ACC112 (cell line): ENCODE results near the gene ARMC7.

ENCODE experiments used
- H2AFZ ChIP-seq: fragments of 200-600 bp; sonication (generic); one replicate; pipeline ENCODE4 v1.6.0; 2017; ENCODE audit warnings: antibody characterized with exemption, low read length; ENCODE audit not compliant: unreplicated experiment
- H3K27ac ChIP-seq: fragments of 200-600 bp; sonication (generic); 2 replicates; pipeline ENCODE4 v1.5.1; 2014; ENCODE audit warnings: low read depth, mild to moderate bottlenecking, antibody characterized with exemption, low read length, moderate library complexity
- H3K27me3 ChIP-seq: fragments of 200-600 bp; sonication (generic); 2 replicates; pipeline ENCODE4 v1.6.1; 2014; ENCODE audit warnings: mild to moderate bottlenecking, antibody characterized with exemption, low read length, moderate library complexity, mixed read lengths; ENCODE audit not compliant: insufficient read depth
- H3K36me3 ChIP-seq: fragments of 200-600 bp; sonication (generic); 2 replicates; pipeline ENCODE4 v1.6.1; 2016; ENCODE audit warnings: mild to moderate bottlenecking, antibody characterized with exemption, low read length, moderate library complexity, mixed read lengths; ENCODE audit not compliant: insufficient read depth
- H3K4me1 ChIP-seq: fragments of 200-600 bp; sonication (generic); one replicate; pipeline ENCODE4 v1.6.1; 2016; ENCODE audit warnings: low read length, mixed read lengths; ENCODE audit not compliant: insufficient read depth, unreplicated experiment, control insufficient read depth
- H3K4me3 ChIP-seq: fragments of 200-600 bp; sonication (generic); 2 replicates; pipeline ENCODE4 v1.5.1; 2014; ENCODE audit warnings: mild to moderate bottlenecking, low read depth, low read length
- H3K79me2 ChIP-seq: fragments of 200-600 bp; sonication (generic); one replicate; pipeline ENCODE4 v1.6.0; 2016; ENCODE audit warnings: low read length; ENCODE audit not compliant: control insufficient read depth, unreplicated experiment, insufficient read depth

Gene ARMC7

GRCh38 chr17:75109407-75110233 is at the start of gene ARMC7:
TSS of gene ARMC7 (plus strand) at chr17:75109969. CDS start at chr17:75110289, 320 bp downstream.
- peaks cover 2% of the 10 kb centered on the region for H3K4me1 ChIP-seq
- peak within 1 kb of the TSS; percentile 90 for H3K4me3 ChIP-seq
- H3K27ac ChIP-seq = no peak within 1 kb of the TSS
- H3K27me3 ChIP-seq = 0 out of 2 replicates have a peak, but pooled peaks cover 3% of the 10 kb centered on the region
- H3K79me2 ChIP-seq = no peaks in the 10 kb centered on the region
- peak within 1 kb of the TSS; percentile 83 for H2AFZ ChIP-seq
- H3K36me3 ChIP-seq = no peaks in the 10 kb centered on the region

GRCh38 chr17:75060434-75061054 is 49.2 kb upstream of the ARMC7 start:
- H3K79me2 ChIP-seq = no peaks in the 10 kb centered on the region

DNA sequence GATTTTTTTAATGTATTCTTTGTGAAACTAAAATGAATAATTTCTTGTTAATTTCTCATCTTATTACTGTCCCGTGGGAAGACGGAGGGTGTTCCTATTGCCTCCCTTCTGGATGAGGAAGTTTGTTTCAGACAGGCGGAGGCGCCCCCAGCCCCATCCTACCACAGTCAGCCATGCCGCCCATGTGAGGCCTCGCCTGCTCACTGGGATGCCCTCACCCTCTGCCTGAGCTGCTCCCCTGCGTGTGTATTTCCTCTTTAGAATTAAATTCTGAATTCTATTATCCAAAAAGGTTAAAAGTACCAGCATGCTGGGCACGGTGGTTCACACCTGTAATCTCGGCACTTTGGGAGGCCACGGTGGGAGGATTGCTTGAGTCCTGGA is 48.7 kb upstream of the ARMC7 start:
- Histone ChIP-seq H3K27ac (no peak overlapping the region), H3K36me3 (peaks cover 5% of the 10 kb centered on the region), H3K4me3 (no peak overlapping the region), H3K79me2 (no peaks in the 10 kb centered on the region), H3K27me3 (no peaks in the 10 kb centered on the region), H2AFZ (no peak overlapping the region), H3K4me1 (peaks cover 6% of the 10 kb centered on the region)

More at GRCh38 chr17:75060434-75061054, 49.2 kb upstream of the ARMC7 start:
- Histone ChIP-seq H3K4me3 (no peak overlapping the region), H3K27me3 (no peaks in the 10 kb centered on the region), H3K4me1 (peaks cover 3% of the 10 kb centered on the region), H2AFZ (no peak overlapping the region), H3K27ac (no peak overlapping the region), H3K36me3 (peaks cover 5% of the 10 kb centered on the region)

DNA sequence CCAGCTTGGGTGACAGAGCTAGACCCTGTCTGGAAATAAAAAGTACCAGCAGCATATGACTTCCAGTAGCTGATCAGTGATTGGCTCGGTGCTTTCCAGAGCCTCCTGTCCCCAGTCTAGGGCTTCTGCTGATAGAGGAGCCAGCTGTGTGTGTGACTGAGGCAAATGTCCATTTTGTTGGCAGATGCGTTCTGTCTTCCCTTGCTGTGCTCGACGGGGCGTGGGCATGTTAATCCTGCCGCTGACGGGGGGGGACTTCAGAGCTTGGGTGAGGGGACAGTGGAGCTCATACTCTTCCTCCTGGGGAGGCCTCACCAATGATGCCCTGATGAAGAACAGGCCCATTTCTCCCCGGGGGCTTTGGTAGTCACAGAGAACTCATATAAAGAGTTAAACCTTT is 48.2 kb upstream of the ARMC7 start:
- Histone ChIP-seq H3K4me3 (no peak overlapping the region), H3K36me3 (peaks cover 5% of the 10 kb centered on the region; the same call in 1 of the 2 replicates), H2AFZ (no peak overlapping the region), H3K4me1 (peaks cover 6% of the 10 kb centered on the region), H3K79me2 (no peaks in the 10 kb centered on the region), H3K27me3 (no peaks in the 10 kb centered on the region), H3K27ac (no peak overlapping the region)

DNA sequence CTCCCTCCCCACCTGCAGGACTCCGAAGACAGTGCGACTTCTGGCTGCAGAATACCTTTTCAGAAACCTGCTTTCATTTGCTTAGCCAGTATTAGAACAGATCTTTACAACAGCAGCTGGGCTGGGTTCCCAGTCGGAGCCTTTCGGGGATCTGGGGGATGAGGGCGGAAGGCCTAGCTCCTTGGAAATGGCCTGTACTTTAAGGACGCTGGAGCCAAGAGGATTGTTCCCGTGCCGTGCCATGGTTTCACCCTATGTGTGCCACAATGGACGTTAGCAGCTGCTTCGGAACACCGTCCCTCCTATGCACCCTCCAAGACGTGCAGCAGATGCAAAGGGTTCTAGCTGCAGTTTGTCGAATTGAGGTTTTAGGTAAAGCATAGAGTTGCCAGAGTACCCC is 46.6 kb upstream of the ARMC7 start:
- no peaks in the 10 kb centered on the region for H3K79me2 ChIP-seq
- H3K36me3 ChIP-seq = peaks cover 5% of the 10 kb centered on the region; the same call in 1 of the 2 replicates
- no peak overlapping the region for H3K27ac ChIP-seq
- peaks cover 6% of the 10 kb centered on the region for H3K4me1 ChIP-seq
- no peaks in the 10 kb centered on the region for H3K27me3 ChIP-seq
- no peak overlapping the region for H2AFZ ChIP-seq
- no peak overlapping the region for H3K4me3 ChIP-seq

- Histone ChIP-seq H3K4me1 (peaks cover 6% of the 10 kb centered on the region), H2AFZ (no peak overlapping the region), H3K27ac (no peak overlapping the region), H3K79me2 (no peaks in the 10 kb centered on the region), H3K27me3 (no peaks in the 10 kb centered on the region), H3K4me3 (no peak overlapping the region), H3K36me3 (peaks cover 5% of the 10 kb centered on the region; the same call in 1 of the 2 replicates)
Measured at GRCh38 chr17:75063626-75064025, 46.1 kb upstream of the ARMC7 start.

- Histone ChIP-seq H3K27ac (no peak overlapping the region), H3K79me2 (no peaks in the 10 kb centered on the region), H3K4me1 (peaks cover 6% of the 10 kb centered on the region), H3K36me3 (peaks cover 5% of the 10 kb centered on the region; the same call in 1 of the 2 replicates), H3K27me3 (no peaks in the 10 kb centered on the region), H2AFZ (no peak overlapping the region), H3K4me3 (no peak overlapping the region)
Measured at GRCh38 chr17:75064040-75064439, 45.7 kb upstream of the ARMC7 start.

- Histone ChIP-seq H3K4me1 (peaks cover 6% of the 10 kb centered on the region), H3K4me3 (no peak overlapping the region), H3K27me3 (no peaks in the 10 kb centered on the region), H3K27ac (no peak overlapping the region), H2AFZ (no peak overlapping the region), H3K36me3 (peaks cover 5% of the 10 kb centered on the region; the same call in 1 of the 2 replicates), H3K79me2 (no peaks in the 10 kb centered on the region)
Measured at GRCh38 chr17:75064460-75064859, 45.3 kb upstream of the ARMC7 start.

DNA sequence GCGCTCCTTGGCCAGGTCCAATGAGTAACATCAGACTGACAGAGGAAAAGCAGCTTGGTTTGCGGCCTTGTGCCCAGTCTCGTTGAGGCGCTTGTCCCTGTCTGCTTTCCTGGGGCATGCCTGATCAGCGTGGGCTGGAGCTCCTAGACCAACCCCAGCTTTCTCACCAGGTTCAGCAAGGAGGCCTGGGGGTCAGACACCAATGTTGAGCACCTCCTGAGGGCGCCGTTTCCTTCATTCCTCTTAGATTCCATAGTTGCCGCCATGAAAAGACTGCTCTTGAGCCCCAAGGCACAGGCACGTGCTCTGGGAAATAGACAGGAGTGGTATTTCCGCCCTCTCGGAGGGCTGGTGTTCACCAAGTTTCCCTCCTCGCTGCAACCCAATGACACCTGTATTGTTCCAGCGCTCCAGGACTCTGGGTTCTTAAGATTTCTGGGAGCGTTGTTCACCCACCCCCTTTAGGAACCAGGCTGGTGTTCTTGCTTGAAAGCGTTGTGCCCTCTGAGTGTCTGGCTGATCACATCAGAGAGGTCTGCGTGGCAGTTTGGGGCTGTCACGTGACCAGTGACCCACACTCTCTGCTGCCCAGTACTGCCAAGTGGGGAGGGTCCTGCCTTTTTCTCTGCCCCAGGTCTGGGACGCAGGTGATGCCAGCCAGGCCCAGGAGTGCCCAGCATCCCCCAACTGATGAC is 44.8 kb upstream of the ARMC7 start:
- Histone ChIP-seq H2AFZ (no peak overlapping the region), H3K4me1 (peaks cover 6% of the 10 kb centered on the region), H3K4me3 (no peak overlapping the region), H3K36me3 (peaks cover 5% of the 10 kb centered on the region; the same call in 1 of the 2 replicates), H3K79me2 (no peaks in the 10 kb centered on the region), H3K27ac (no peak overlapping the region), H3K27me3 (no peaks in the 10 kb centered on the region)

DNA sequence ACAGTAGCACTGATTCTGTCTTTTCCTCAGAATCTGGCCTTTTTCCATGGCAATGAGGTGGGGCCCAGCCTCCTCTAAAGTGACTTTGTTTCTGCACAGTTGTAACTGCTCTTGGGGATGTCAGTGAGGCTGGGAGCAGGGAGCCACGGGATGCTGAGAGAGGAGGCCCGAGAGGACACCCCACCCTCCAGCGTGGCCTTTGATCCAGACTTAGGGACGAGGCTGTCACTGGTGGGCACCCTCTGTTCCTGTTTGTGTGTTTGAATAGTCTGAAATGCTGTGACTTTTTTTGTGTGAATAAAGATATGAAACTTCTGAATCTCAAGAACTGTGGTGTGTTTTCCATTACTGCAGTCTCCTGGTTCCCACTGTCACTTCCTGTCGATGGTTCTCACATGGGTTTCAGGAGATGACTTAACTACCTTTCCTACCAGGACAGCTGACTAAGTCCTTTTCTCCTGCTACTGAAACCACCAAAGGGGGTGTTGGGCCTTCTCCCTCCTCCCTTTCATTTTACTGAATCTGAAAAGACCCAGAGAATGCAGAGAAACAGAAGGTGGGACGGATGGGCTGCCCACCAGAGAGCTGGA is 44.1 kb upstream of the ARMC7 start:
- H3K27ac ChIP-seq = no peak overlapping the region
- H3K4me1 ChIP-seq = peaks cover 6% of the 10 kb centered on the region
- no peaks in the 10 kb centered on the region for H3K79me2 ChIP-seq
- H3K4me3 ChIP-seq = no peak overlapping the region
- no peak overlapping the region for H2AFZ ChIP-seq
- no peaks in the 10 kb centered on the region for H3K27me3 ChIP-seq
- H3K36me3 ChIP-seq = peaks cover 5% of the 10 kb centered on the region; the same call in 1 of the 2 replicates
